GM12878 (cell line): ENCODE measurements around the gene ERN1. TPM values are rescaled to one million over a fixed set of nuclear protein-coding genes. Genes with fewer than 3 reads are reported as not detected.

Experiments
- ATAC-seq: fragments of 200-7000 bp; cut with Tn5 transposase; 3 replicates; pipeline ENCODE4 v1.9.1; 2020; ENCODE audit warnings: mild to moderate bottlenecking, moderate library complexity
- BruUV-seq: library from RNA; stranded (reverse); fragments of 400-500 nt; replicated peaks from 2 replicates; lab custom pipeline; 2021; lab: Mats Ljungman, UMichigan
- CTCF ChIA-PET: fragments of 300-600 bp; sonication (Branson Sonifier 250); formaldehyde crosslinking; extraction: SDS; loops from one replicate; lab custom pipeline; 2021; ENCODE audit warnings: inconsistent platforms; lab: Yijun Ruan, JAX
- POLR2A ChIA-PET: fragments of 350-600 bp; formaldehyde crosslinking; extraction: SDS; loops from one replicate; lab custom pipeline; 2021; ENCODE audit warnings: inconsistent platforms; lab: Charles Lee
- RAD21 ChIA-PET: fragments of 300-600 bp; sonication (Branson Sonifier 250); formaldehyde crosslinking; loops from one replicate; lab custom pipeline; 2023; ENCODE audit warnings: antibody characterized with exemption; ENCODE audit not compliant: unreplicated experiment; lab: Charles Lee
- SMC1A ChIA-PET: fragments of 300-600 bp; sonication (Branson Sonifier 250); formaldehyde crosslinking; loops from one replicate; lab custom pipeline; 2023; ENCODE audit not compliant: unreplicated experiment, uncharacterized antibody; lab: Charles Lee
- DNase-seq: peaks from one replicate; pipeline ENCODE4 v3.0.0-alpha.2; 2011; ENCODE audit warnings: low read depth, low spot score
- FAIRE-seq: peaks from 3 replicates; lab custom pipeline; 2011; peaks lifted over from hg19 to GRCh38; lab: Jason Lieb, UNC
- H2AFZ ChIP-seq: 2 replicates; pipeline ENCODE4 v1.6.0; 2011; ENCODE audit warnings: low read depth, low read length, control low read depth; ENCODE audit not compliant: control insufficient read depth
- H3K27ac ChIP-seq: 2 replicates; pipeline ENCODE4 v1.5.1; 2011; ENCODE audit warnings: control low read depth; ENCODE audit not compliant: control insufficient read depth, insufficient read depth
- H3K27me3 ChIP-seq, 2 experiments: replicated peaks in 1 of 2; 2 replicates each; pipeline versions ENCODE4 v1.6.0 to v1.6.1; 2011; ENCODE audit warnings: low read length in 1 of 2; ENCODE audit not compliant: control insufficient read depth in 2 of 2, insufficient read depth in 2 of 2
- H3K36me3 ChIP-seq, 2 experiments: 2 replicates each; pipeline ENCODE4 v1.5.1; 2011; ENCODE audit warnings: low read length in 1 of 2; ENCODE audit not compliant: control insufficient read depth in 2 of 2, insufficient read depth in 2 of 2
- H3K4me1 ChIP-seq: 2 replicates; pipeline ENCODE4 v1.6.1; 2011; ENCODE audit warnings: mild to moderate bottlenecking, low read length, moderate library complexity, mixed read lengths; ENCODE audit not compliant: control insufficient read depth, insufficient read depth
- H3K4me2 ChIP-seq: 2 replicates; pipeline ENCODE4 v1.6.0; 2011; ENCODE audit warnings: control low read depth; ENCODE audit not compliant: control insufficient read depth, insufficient read depth
- H3K4me3 ChIP-seq: fragments of 200-600 bp; sonication (generic); 2 replicates; pipeline ENCODE4 v1.5.1; 2016
- H3K79me2 ChIP-seq: 2 replicates; pipeline ENCODE4 v1.6.0; 2011; ENCODE audit warnings: low read length; ENCODE audit not compliant: control insufficient read depth, insufficient read depth
- H3K9ac ChIP-seq: 2 replicates; pipeline ENCODE4 v1.8.0; 2011; ENCODE audit warnings: low read length, control low read depth, mixed read lengths; ENCODE audit not compliant: control insufficient read depth, insufficient read depth
- H3K9me3 ChIP-seq: replicated peaks from 3 replicates; pipeline ENCODE4 v1.5.1; 2011; ENCODE audit warnings: mild to moderate bottlenecking, low read length; ENCODE audit not compliant: control insufficient read depth, insufficient read depth
- H4K20me1 ChIP-seq: 2 replicates; pipeline ENCODE4 v1.6.0; 2011; ENCODE audit not compliant: control insufficient read depth, insufficient read depth
- BCL3 ChIP-seq: IDR thresholded peaks from 2 replicates; pipeline ENCODE4 v1.6.1; 2011; ENCODE audit warnings: borderline replicate concordance, low read depth, mild to moderate bottlenecking, moderate library complexity, low read length; ENCODE audit not compliant: insufficient read depth, poor library complexity, severe bottlenecking
- MYB ChIP-seq: fragments of 150-350 bp; IDR thresholded peaks from 2 replicates; pipeline ENCODE4 v1.6.1; 2014; ENCODE audit warnings: mild to moderate bottlenecking, low read depth, low read length, borderline replicate concordance
- NFYA ChIP-seq: IDR thresholded peaks from 2 replicates; pipeline ENCODE4 v1.6.1; 2011; ENCODE audit warnings: low read depth, mild to moderate bottlenecking, low read length, improper control_type of control experiment, borderline replicate concordance
- SREBF2 ChIP-seq: IDR thresholded peaks from 2 replicates; pipeline ENCODE4 v1.6.1; 2012; ENCODE audit warnings: mild to moderate bottlenecking, low read length
- STAT3 ChIP-seq: IDR thresholded peaks from 2 replicates; pipeline ENCODE4 v1.6.1; 2011; ENCODE audit warnings: low read depth, low read length, improper control_type of control experiment
- YBX1 ChIP-seq: fragments of 450-650 bp; IDR thresholded peaks from 2 replicates; pipeline ENCODE4 v1.6.1; 2016; ENCODE audit warnings: antibody characterized with exemption
- ZBED1 ChIP-seq: IDR thresholded peaks from 2 replicates; pipeline ENCODE4 v1.6.1; 2016; ENCODE audit warnings: borderline replicate concordance
- WGBS: methylation state at CpG from one replicate; pipeline ENCODE4 v1.1.6; 2016; ENCODE audit warnings: low lambda C conversion rate; ENCODE audit not compliant: insufficient replicate concordance, insufficient coverage; ENCODE audit errors: missing lambda C conversion rate; 5-methylcytosine and 5-hydroxymethylcytosine counted together
- in situ Hi-C: fragments of 300-500 bp; cut with MboI; formaldehyde crosslinking; loops from 9 replicates; pipeline ENCODE4 v1.14.3; 2018; ENCODE audit warnings: mixed read lengths
- intact Hi-C: fragments of 100-400 bp; cut with micrococcal nuclease; formaldehyde crosslinking; loops from one replicate; pipeline ENCODE4 v1.14.2; 2022; ENCODE audit not compliant: unreplicated experiment
- polyA plus RNA-seq, 11 experiments: library from polyadenylated mRNA; depleted of rRNA in 4 of 11; unstranded in 6 of 11; stranded (reverse) in 5 of 11; fragments of >200 nt; fragmentation: Nextera tagmentation in 4 of 11; fragmentation: Illumina TruSeq in 1 of 11; extraction: Ambion mirVana in 4 of 11; extraction: Trizol in 1 of 11; gene quantifications; 1 replicate in 1 of 11; 2 replicates in 10 of 11; pipeline versions ENCODE4 v1.2.1 to v1.2.3, GENCODE V29; 2011 to 2016; ENCODE audit warnings: inconsistent platforms in 2 of 11, missing spikeins in 2 of 11, low read depth in 1 of 11
- total RNA-seq, 4 experiments: library from RNA; depleted of rRNA in 3 of 4; stranded (reverse); fragments of >200 nt in 3 of 4; fragmentation: Illumina TruSeq in 1 of 4; extraction: Trizol in 1 of 4; gene quantifications; 2 replicates each; pipeline versions ENCODE4 v1.2.1 to v1.2.3, GENCODE V29; 2013 to 2021

Gene ERN1
- total and polyA plus RNA-seq, 10 of the 15 experiments (the other 5 are each of a cell fraction or from before 2014, with no cell fraction given) = 2.6 to 19.2 (median 7.6) TPM

- CTCF ChIA-PET = no interaction called here
- DNase-seq (no peak), ATAC-seq (no peak), FAIRE-seq (no peak)
- Histone ChIP-seq H3K27ac (no peak overlapping the region), H4K20me1 (no peaks in the 10 kb centered on the region), H3K9me3 (no peaks in the 10 kb centered on the region), H3K36me3 (peaks cover 0 to 2% of the 10 kb centered on the region in 2 experiments; a peak in 2 of 4 replicates), H3K4me2 (no peak overlapping the region), H3K27me3 (no peaks in the 10 kb centered on the region), H3K79me2 (no peaks in the 10 kb centered on the region), H3K4me1 (no peaks in the 10 kb centered on the region), H2AFZ (no peak overlapping the region), H3K9ac (no peak overlapping the region), H3K4me3 (no peak overlapping the region)
- RAD21 ChIA-PET = no interaction called here
- SMC1A ChIA-PET = interaction anchor here (0.6 kb wide), 1 partner anchor 22 kb away, joined by 4 read pairs; no protein-coding TSS in a partner anchor
- WGBS = 88% methylated on average over 7 of the region's 7 CpGs
- TF ChIP-seq ZBED1 = no peak
- no peak for TF ChIP-seq STAT3
- no peak for TF ChIP-seq YBX1
- TF ChIP-seq BCL3 = peak; percentile 62
- no peak for TF ChIP-seq NFYA
- no peak for TF ChIP-seq MYB
- no peak for TF ChIP-seq SREBF2
- intact Hi-C loops (no loop called here), in situ Hi-C loops (no loop called here)
- POLR2A ChIA-PET = no interaction called here
- BruUV-seq = no TSS peak
Measured at GRCh38 chr17:64174686-64175456, 44.9 kb upstream of the ERN1 start.
